ENCODE measurements around the gene ARFRP1.
A peak's percentile ranks its signal among the peaks of the same experiment; 100 is the strongest.

Gene ARFRP1

DNA sequence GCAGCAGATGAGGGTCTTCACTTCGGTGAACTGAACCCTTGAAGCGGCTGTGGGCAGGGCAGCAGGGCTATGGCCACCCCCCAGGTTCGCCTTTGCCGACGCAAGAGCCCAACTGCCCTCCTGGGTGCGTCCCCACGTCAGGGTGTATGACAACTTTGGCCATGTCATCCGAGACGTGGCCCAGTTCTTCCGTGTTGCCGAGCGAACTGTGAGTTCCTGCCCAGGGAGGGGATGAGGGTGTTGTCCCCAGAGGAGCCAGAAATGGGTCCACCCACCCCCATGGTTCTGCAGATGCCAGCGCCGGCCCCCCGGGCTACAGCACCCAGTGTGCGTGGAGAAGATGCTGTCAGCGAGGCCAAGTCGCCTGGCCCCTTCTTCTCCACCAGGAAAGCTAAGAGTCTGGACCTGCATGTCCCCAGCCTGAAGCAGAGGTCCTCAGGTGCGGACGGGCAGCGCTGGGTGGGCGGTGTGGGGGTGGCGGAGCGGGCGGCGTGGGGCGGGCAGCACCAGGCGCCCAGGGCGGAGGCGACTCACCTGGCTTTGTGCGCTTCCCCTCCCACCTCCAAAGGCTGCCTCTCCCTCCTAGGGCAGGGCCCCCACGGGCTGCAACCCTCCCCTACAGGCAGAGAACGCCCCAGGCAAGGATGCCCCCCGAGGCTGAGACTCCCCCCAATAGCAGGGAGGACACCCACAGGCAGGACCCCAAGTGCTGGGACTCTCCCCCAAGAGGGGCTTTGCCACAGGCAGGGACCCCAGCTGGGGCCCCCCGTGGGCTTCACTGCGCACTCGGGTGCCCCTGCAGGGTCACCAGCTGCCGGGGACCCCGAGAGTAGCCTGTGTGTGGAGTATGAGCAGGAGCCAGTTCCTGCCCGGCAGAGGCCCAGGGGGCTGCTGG is 17.5 kb downstream of the ARFRP1 start:
- no peak for DNase-seq

GRCh38 chr20:63689046-63690002 is 18.5 kb downstream of the ARFRP1 start:
- DNase-seq: no peak

DNA sequence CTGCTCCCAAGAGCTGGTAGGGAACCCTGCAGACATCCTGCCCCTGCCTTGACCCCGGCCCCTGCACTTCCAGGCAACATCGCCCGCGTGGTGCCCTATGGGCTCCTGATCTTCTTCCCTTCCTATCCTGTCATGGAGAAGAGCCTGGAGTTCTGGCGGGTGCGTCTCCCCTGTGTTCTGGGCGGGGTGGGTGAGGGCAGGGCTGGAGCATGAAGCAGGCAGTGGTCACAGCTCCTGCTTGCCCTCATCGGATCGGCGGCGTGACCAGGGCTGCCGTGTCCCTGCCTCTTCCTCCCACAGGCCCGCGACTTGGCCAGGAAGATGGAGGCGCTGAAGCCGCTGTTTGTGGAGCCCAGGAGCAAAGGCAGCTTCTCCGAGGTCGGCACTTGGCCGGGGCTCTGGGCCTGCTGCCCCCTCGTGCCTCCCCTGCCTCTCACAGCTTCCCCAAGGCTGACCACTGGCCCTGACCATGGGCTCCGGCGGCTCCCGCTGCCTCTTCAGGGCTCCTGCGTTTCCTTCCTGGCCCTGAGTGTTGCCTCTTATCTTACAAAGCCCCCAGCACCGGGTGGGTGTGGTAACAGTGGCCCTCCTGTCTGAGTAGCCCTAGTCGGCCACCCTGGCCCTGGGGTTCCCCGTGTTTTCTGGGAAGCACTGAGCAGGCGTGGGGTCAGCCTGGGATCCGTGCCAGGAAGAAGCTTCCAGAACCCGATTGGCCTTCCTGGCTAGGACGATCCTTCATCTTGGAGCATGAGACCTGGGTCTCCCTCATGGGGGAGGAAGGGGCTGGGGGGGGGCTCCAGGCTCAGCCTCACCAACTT is 19.3 kb downstream of the ARFRP1 start:
- DNase-seq: no peak

DNA sequence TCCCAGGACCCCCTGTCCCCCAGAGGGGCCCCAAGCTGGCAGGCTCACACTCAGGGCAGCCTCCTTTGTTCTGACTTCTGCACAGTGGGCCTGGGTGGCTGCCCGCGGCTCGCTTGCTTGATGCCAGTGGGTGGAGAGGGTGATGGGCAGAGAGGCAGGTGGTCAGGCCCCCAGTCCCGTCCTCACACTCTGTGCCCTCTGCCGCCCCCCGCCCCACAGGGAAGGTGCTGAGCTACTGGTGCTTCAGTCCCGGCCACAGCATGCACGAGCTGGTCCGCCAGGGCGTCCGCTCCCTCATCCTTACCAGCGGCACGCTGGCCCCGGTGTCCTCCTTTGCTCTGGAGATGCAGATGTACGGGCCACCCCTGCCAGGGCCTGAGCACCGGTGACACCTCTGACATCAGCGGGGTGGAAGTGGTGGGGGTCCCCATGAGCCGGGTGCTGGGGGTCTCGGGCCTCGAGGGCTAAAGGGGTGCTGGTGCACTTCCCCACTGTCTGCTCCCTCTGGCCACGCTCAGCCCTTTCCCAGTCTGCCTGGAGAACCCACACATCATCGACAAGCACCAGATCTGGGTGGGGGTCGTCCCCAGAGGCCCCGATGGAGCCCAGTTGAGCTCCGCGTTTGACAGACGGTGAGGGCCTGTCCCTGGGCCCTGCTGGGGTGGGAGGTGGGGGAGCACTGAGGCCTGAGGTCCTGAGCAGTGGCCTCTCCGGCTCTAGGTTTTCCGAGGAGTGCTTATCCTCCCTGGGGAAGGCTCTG is 20.2 kb downstream of the ARFRP1 start:
- no peak for DNase-seq

GRCh38 chr20:63686492-63687321 is 21.1 kb downstream of the ARFRP1 start:
- DNase-seq: peak; percentile 48

DNA sequence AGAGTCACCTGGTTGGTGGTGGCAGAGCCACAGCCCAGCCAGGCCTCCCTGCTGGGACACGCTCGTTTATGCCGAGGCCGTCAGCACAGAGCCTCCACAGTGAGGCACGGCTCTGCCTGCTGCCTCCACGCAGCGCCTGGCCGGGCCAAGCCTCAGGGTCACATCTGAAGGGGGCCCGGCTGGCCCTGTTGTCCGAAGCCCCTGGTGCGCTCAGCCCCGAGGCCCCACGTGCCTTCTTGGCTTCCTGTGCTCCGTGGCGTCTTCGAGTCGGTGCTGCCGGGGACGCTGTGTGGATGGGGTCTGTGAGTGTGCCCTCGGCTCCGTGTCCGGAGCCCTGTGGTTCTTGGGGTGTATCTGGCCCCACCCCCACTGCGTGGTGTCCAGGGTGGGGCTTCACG is 21.7 kb downstream of the ARFRP1 start:
- no peak for DNase-seq

DNA sequence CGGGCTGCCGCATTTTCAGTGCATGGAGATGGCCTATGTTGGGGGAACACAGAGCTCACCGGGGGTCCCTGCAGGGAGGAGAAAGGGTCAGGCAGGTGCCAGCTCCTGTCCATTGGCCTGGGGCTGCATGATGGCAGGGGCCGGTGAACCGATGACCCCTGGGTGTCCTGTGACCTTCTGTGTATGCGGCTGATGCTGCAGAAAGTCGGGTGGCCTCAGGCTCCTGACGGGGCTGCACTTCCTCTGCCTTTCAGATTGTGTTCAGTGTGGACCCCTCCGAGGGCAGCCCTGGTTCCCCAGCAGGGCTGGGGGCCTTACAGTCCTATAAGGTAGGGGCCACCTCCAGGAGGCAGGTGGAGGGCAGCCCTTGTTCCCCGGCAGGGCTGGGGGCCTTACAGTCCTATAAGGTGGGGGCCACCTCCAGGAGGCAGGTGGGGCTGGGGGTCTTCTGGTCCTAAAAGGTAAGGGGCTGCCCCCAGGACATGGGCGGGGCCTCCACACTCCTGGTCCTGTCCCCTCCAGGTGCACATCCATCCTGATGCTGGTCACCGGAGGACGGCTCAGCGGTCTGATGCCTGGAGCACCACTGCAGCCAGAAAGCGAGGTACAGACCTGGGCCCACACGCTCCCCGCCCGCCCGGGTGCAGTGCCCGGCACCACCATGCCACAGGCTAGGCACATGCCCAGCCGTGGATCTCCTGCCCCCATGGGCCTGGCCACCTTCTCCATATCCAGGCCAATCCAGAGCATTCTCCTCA is 22.3 kb downstream of the ARFRP1 start:
- DNase-seq: no peak

DNA sequence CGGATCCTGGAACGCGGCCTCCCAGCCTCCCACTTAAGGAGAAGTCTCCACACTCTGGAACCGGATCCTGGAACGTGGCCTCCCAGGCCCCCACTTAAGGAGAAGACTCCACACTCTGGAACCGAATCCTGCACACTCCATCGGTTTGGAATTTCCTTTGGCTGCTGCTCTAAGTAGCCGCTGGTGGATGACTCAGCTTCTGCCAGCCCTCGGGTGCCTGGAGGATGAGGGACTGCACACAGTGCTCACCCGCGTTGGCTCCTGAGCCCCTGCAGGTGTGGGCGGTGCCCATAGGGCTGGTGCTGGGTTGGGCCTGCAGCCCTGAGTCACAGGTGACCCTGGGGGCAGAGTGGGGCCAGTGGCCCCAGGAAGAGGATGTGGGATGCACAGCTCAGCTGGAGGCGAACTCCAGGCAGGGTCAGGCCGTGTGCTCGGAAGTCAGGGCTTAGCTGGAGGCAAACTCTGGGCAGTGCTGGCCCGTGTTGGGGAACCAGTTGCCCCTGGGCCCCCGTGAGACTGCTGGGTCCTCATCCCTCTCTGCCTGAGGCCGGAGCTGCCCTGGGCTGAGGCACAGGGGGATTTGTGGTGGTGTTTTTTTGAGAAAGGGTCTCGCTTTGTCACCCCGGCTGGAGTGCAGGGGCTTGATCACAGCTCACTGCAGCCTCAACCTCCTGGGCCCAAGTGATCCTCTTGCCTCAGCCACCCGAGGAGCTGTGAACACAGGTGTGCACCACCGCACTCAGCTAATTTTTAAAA is 25.2 kb downstream of the ARFRP1 start:
- no peak for DNase-seq

DNA sequence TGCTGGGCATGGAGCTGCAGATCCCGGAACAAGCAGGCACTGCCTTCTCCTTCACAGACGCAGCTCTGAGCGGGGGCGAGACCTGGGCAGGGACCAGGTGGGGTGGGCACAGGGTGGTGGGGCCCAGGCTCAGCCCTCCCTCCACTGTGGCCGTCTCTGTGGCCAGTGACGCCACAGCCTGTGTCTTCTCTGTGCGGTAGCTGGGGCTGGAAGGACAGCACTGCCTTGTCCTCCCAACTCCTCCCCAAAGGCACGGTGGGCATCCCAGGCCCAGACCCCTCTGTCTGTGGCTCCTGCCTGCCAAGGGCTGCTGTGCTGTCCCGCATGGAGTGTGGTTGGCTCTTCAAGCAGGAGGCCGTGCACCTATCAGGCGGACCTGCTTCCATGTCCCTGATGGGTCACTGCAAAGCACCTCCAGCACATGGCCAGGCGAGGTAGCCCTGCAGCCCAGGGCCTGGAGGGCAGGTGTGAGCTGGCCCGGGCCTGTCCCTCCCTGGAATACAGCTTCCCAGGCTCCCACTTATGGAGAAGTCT is 26.1 kb downstream of the ARFRP1 start:
- DNase-seq: no peak

DNA sequence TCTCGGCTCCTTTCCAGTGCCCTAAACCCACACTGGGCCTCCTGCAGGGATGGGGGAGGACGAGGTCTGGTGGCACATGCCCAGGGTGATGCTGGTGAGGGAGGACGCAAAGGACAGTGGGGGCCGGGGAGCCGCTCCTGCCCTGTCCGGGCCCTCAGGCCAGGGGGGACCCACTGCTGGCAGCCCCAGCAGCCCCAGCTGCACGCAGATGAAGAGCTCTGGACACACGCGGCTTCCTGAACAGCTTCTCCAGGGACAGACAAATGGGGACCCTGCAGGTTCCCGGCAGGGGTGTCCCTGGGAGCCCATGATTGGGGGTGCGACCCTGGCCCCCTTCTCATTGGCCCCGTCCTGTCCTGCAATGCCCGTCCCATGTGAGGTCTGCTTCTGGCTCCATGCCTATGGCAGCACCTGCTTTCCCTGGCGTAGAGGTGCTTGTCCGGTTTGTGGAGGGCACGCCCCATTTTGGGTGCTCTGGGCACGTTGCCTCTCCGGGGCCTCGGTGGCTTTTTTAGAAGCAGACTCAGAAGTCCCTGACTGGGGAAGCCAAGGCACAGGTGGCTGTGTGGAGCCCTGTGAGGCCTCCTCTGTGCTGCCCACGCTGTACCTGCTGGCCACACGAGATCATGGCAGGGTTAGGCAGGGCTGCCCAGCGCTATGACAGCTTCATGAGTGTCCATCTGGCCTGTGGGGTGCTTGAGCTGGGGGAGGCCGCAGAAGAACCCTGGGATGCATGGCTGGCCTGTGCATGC is 26.7 kb downstream of the ARFRP1 start:
- no peak for DNase-seq

DNA sequence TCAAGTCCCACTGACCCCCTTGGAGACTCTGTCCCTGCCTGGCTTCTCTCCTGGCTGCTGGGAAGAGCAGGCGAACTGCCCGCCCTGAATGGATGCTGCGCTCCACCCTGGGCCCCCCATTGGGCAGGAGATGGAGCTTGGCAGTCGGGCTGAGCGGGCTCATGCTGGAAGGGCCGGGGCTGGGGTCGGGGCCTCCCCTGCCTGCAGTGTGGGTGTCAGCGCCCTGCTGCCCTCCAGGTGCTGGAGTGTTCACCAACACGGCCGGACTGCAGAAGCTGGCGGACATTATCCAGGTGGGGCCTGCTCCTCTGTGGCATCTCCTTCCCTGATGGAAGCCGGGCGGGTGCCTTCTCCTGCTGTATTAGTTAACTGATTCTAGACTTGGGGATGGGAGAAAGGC is 27.3 kb downstream of the ARFRP1 start:
- DNase-seq: no peak

DNA sequence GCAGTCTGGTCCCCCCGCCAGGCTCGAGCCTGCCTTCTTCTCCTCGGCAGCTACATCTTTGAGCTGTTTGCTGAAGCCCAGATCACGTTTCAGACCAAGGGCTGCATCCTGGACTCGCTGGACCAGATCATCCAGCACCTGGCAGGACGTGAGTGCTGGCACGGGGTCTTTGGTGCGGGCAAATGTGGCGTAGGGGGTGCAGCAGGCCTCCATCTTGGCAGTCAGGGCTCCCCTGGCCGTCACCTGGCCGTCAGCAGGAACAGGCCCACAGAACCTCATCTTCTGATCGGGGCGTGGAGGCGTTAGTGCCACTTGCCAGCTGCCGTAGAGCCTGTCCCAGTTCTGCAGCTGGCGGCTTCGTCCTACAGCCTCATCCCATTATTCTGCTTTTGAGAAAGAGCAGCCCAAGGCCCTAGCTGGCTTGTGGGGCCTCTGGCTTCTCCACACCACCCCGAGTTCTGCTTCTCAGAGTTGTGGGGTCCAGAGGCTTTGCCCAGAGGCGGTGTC is 27.9 kb downstream of the ARFRP1 start:
- no peak for DNase-seq

- no peak for DNase-seq
Measured at GRCh38 chr20:63678667-63679465, 28.9 kb downstream of the ARFRP1 start.

DNA sequence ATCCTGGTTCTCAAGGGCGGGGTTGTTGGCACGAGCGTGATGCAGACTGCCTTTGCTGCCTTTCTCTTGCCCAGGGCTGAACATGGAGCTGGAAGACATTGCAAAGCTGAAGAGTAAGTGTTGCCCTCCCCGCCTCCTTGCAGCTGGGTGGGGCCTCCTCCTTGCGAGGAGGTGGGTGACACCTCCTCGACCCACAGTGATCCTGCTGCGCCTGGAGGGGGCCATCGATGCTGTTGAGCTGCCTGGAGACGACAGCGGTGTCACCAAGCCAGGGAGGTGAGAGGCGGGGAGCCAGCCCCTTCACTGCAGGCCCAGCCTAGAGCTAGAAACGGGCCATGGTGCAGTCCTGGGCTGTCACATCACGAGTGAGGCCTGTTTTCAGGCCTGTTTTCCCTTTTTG is 29.7 kb downstream of the ARFRP1 start:
- DNase-seq: no peak

GRCh38 chr20:63675681-63676368 is 32.0 kb downstream of the ARFRP1 start:
- DNase-seq: no peak

- no peak for DNase-seq
Measured at GRCh38 chr20:63673951-63674350, 33.8 kb downstream of the ARFRP1 start.

GRCh38 chr20:63672666-63673065 is 35.1 kb downstream of the ARFRP1 start:
- no peak for DNase-seq
